MM.1S (cell line): Measurements from ENCODE around the gene EVI2A.

Experiments
- CTCF ChIP-seq: fragments of 300-600 bp; sonication (generic); IDR thresholded peaks from 2 replicates; pipeline ENCODE4 v1.5.1; 2016; ENCODE audit warnings: antibody characterized with exemption, low read length, mixed read lengths
- EZH2phosphoT487 ChIP-seq: fragments of 300-600 bp; sonication (generic); IDR thresholded peaks from 2 replicates; pipeline ENCODE4 v1.6.1; 2018; ENCODE audit warnings: antibody characterized with exemption, low read length

GRCh38 chr17:31329221-31329620 lies 7.8 kb upstream of the EVI2A start:
- TF ChIP-seq CTCF (no peak), EZH2phosphoT487 (no peak)
